Right atrium auricular region (tissue), 2 donors: Measurements from ENCODE around the gene DOK3. TPM values are rescaled to one million over a fixed set of nuclear protein-coding genes. Genes with fewer than 3 reads are reported as not detected.

Experiments
- DNase-seq: peaks from one replicate; pipeline ENCODE4 v3.0.0-alpha.2; 2019; ENCODE audit warnings: low spot score
- H3K27ac ChIP-seq, 2 donors: fragments of 200-600 bp; sonication (generic); 1 replicate in 1 of 2; 2 replicates in 1 of 2; pipeline ENCODE4 v1.5.1; 2016 to 2019
- H3K27me3 ChIP-seq, 2 donors: fragments of 200-600 bp; sonication (generic); one replicate each; pipeline versions ENCODE4 v1.5.1 to v1.6.0; 2017 to 2019
- H3K36me3 ChIP-seq: fragments of 200-600 bp; sonication (generic); one replicate; pipeline ENCODE4 v1.5.1; 2016
- H3K4me1 ChIP-seq, 2 donors: fragments of 200-600 bp; sonication (generic); one replicate each; pipeline versions ENCODE4 v1.5.1 to v1.6.0; 2017 to 2019
- H3K4me3 ChIP-seq, 2 donors: fragments of 200-600 bp; sonication (generic); 1 replicate in 1 of 2; 2 replicates in 1 of 2; pipeline ENCODE4 v1.5.1; 2017 to 2019; ENCODE audit warnings: mild to moderate bottlenecking in 1 of 2, moderate library complexity in 1 of 2
- H3K9me3 ChIP-seq, 2 donors: fragments of 200-600 bp; sonication (generic); one replicate each; pipeline ENCODE4 v1.5.1; 2019
- total RNA-seq, 2 donors: library from RNA; depleted of rRNA; stranded (reverse); fragments of >200 nt; gene quantifications; one replicate each; pipeline ENCODE4 v1.1.0, GENCODE V29; 2016
- TF ChIP-seq, protein P1 (sequence below), 2 donors: fragments of 200-600 bp; sonication (generic); IDR thresholded peaks; one replicate each; pipeline ENCODE4 v1.5.1; 2019; ENCODE audit warnings: antibody characterized with exemption in 2 of 2

The DOK3 gene
- total RNA-seq, 2 donors from 2014 or later = 1.6 to 2.6 TPM

DNA sequence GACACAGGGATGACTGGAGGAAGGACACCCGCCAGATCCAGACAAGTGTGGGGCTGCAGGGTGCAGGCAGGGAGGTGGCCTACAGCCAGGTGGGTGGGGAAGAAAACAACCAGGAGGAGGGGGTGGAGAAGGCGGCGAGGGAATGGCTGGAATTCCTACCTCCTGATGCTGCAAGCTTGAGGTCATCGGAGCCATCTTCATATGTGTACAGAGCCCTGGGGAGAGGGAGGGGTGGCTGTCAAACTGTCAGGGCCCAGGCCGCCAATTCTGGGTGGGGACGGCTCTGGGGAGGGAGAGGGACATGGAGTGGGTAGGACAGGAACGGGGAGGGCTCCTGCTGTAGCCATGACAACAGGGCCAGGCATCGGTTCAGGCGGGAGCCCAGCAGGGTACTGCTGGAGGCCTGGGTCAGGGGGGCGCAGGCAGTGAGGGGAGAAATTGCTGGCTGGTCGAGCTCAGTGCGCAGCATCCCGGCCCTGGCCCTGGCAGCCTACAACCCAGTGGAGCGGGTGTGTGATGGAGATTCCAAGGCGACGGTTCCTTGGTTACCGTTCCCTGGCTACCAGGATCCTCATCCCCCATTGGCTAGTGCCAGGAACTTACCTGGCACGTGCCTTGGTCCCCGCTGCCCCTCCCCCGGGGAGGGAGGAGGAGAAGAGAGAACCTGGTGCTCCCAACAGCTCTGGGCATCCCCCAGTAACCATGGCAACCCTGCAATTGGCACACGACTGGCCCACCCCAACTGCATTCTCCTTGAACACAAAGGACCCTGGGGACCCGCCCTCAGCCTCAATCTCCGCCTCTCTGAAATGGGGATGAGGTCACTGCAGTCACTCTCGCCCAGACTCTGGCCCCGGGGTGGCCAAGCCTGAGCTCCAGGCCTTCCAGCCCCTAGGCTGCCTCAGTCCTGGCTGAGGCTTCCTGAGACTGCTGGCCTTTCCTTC lies 40.7 kb downstream of the DOK3 start:
- DNase-seq = peak; percentile 79
- no peaks in the 10 kb centered on the region for H3K9me3 ChIP-seq
- peaks cover 0 to 45% of the 10 kb centered on the region in 2 donors for H3K4me1 ChIP-seq
- H3K4me3 ChIP-seq = no peak overlapping the region
- H3K27me3 ChIP-seq = no peaks in the 10 kb centered on the region
- TF ChIP-seq, protein P1, sequence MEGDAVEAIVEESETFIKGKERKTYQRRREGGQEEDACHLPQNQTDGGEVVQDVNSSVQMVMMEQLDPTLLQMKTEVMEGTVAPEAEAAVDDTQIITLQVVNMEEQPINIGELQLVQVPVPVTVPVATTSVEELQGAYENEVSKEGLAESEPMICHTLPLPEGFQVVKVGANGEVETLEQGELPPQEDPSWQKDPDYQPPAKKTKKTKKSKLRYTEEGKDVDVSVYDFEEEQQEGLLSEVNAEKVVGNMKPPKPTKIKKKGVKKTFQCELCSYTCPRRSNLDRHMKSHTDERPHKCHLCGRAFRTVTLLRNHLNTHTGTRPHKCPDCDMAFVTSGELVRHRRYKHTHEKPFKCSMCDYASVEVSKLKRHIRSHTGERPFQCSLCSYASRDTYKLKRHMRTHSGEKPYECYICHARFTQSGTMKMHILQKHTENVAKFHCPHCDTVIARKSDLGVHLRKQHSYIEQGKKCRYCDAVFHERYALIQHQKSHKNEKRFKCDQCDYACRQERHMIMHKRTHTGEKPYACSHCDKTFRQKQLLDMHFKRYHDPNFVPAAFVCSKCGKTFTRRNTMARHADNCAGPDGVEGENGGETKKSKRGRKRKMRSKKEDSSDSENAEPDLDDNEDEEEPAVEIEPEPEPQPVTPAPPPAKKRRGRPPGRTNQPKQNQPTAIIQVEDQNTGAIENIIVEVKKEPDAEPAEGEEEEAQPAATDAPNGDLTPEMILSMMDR (IDR thresholded peaks at IDR 0.05) = no peak
- peak overlapping the region; percentile 78 to 84 for H3K27ac ChIP-seq
- H3K36me3 ChIP-seq = peaks cover 22% of the 10 kb centered on the region

DNA sequence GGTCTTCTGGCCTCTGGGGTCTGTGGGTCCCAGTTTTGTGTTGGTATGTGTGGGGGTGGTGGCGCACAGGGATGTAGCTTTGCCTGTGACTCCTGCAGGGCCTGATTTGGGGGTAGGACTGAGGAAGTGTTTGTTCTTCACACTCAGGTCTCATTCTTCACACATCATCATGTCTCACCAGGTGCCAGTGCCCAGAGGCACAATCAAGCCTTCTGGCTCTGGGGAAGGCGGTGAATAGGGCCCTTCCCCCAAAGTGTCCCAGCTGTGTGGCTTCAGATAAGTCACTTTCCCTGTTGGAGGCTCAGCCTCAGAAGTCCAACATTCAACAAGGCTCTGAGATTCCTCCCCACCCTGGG lies 41.3 kb downstream of the DOK3 start:
- peak overlapping the region in 1 of 2 donors; percentile 84 for H3K27ac ChIP-seq
- TF ChIP-seq, protein P1 (IDR thresholded peaks at IDR 0.05) = no peak

DNA sequence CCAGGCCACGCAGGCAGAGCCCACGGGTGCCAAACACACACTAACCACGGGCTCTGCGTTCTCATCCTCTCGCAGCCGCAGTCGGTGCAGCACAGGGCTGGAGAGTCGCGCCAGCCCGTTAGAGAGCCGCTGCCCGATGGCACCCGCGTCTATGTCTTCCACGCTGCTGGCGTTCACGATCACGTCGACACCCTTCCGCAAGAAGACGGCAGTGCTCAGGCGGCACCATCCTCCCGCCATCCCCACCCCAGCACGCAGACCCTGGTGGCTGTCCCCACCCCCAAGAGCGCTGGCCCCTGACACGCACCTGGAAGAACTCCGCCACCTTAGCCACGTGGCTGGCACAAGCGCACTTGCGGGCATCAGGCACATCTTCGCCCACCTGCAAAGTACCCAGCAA lies 42.2 kb downstream of the DOK3 start:
- Histone ChIP-seq H3K27ac (no peak overlapping the region), H3K36me3 (peaks cover 22% of the 10 kb centered on the region), H3K4me3 (no peak overlapping the region), H3K27me3 (no peaks in the 10 kb centered on the region), H3K9me3 (no peaks in the 10 kb centered on the region), H3K4me1 (peaks cover 0 to 39% of the 10 kb centered on the region in 2 donors)
- TF ChIP-seq, protein P1 (IDR thresholded peaks at IDR 0.05) = no peak
- no peak for DNase-seq

More for the DNA sequence above, 41.3 kb downstream of the DOK3 start:
- Histone ChIP-seq H3K4me3 (no peak overlapping the region), H3K36me3 (peaks cover 22% of the 10 kb centered on the region), H3K27me3 (no peaks in the 10 kb centered on the region), H3K9me3 (no peaks in the 10 kb centered on the region), H3K4me1 (peaks cover 0 to 40% of the 10 kb centered on the region in 2 donors)
- DNase-seq = no peak

DNA sequence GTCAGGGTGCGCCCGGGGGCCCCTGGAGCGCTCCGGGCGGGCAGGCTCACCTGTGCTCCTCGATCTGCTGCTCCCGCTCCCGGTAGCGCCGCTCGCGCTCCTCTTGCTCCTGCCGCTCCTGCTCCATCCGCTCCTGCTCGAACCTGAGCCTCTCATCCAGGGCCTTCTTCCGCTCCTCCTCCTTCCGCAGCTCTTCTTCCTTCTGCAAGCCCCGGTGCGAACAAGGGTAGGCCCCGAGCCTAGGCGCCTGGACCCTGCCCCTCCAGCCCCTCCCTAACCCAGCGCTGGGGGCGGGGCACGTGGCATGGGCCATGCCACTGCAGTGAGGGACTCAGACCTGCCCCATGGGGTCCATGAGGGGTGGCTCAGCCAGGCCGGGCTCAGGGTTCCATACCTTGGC lies 42.8 kb downstream of the DOK3 start:
- Histone ChIP-seq H3K9me3 (no peaks in the 10 kb centered on the region), H3K27me3 (no peaks in the 10 kb centered on the region), H3K36me3 (peaks cover 22% of the 10 kb centered on the region), H3K4me1 (peaks cover 0 to 39% of the 10 kb centered on the region in 2 donors), H3K4me3 (no peak overlapping the region), H3K27ac (no peak overlapping the region)
- DNase-seq = no peak
- TF ChIP-seq, protein P1 (IDR thresholded peaks at IDR 0.05) = no peak

DNA sequence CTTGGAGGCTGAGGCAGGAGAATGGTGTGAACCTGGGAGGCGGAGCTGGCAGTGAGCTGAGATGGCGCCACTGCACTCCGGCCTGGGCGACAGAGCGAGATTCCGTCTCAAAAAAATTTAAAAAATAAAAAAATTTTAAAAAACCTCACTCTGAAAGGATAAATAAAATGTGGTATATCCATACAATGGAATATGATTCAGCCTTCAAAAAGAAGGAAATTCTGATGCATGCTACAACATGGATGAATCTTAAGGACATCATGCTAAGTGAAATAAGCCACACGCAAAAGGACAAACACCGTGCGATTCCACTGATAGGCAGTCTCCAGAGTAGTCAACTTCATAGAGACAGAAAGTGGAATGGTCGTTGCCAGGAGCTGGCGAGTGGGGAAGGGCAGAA lies 44.6 kb downstream of the DOK3 start:
- Histone ChIP-seq H3K27me3 (no peaks in the 10 kb centered on the region), H3K4me1 (peaks cover 0 to 27% of the 10 kb centered on the region in 2 donors), H3K9me3 (no peaks in the 10 kb centered on the region), H3K4me3 (no peak overlapping the region), H3K27ac (no peak overlapping the region), H3K36me3 (peaks cover 28% of the 10 kb centered on the region)
- DNase-seq = no peak
- TF ChIP-seq, protein P1 (IDR thresholded peaks at IDR 0.05) = no peak
